MM.1S (cell line): Measurements from ENCODE around the gene PXMP2.

Experiments
- EZH2 ChIP-seq: fragments of 300-600 bp; sonication (generic); optimal IDR thresholded peaks from 2 replicates; pipeline ENCODE3; 2017; ENCODE audit warnings: low read depth, mild to moderate bottlenecking, antibody characterized with exemption, low read length, mixed read lengths
- EZH2phosphoT487 ChIP-seq: fragments of 300-600 bp; sonication (generic); IDR thresholded peaks from 2 replicates; pipeline ENCODE4 v1.6.1; 2018; ENCODE audit warnings: antibody characterized with exemption, low read length
- TF ChIP-seq, protein P1 (sequence below): fragments of 300-600 bp; sonication (generic); IDR thresholded peaks from 2 replicates; pipeline ENCODE4 v1.5.1; 2016; ENCODE audit warnings: antibody characterized with exemption, low read length, mixed read lengths

DNA sequence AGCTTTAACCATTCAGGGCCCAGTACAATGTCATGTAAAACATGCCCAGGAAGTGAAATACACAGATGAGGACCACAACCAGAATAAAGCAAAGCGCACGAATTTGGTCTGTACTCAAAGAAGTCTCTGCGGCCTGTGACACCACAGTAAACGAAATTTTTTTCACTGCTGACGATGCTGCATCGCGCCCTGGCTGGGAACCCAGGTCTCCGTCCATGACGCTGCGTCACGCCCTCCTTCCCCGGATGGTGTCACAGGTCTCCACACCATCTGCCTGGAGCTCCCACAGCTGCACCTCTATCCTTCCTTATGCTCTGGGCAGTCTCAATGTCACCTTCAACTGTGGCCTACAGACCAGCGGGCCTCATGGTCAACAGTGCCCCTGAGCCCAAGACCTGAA is 56.4 kb downstream of the PXMP2 start:
- TF ChIP-seq, protein P1, sequence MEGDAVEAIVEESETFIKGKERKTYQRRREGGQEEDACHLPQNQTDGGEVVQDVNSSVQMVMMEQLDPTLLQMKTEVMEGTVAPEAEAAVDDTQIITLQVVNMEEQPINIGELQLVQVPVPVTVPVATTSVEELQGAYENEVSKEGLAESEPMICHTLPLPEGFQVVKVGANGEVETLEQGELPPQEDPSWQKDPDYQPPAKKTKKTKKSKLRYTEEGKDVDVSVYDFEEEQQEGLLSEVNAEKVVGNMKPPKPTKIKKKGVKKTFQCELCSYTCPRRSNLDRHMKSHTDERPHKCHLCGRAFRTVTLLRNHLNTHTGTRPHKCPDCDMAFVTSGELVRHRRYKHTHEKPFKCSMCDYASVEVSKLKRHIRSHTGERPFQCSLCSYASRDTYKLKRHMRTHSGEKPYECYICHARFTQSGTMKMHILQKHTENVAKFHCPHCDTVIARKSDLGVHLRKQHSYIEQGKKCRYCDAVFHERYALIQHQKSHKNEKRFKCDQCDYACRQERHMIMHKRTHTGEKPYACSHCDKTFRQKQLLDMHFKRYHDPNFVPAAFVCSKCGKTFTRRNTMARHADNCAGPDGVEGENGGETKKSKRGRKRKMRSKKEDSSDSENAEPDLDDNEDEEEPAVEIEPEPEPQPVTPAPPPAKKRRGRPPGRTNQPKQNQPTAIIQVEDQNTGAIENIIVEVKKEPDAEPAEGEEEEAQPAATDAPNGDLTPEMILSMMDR, result no peak
- TF ChIP-seq EZH2phosphoT487 (no peak), EZH2 (no peak)
